Measurements from ENCODE around the gene AMZ2.
"Not testable (repeated sequence)": the region's sequence is repeated elsewhere in the genome, so short reads cannot be mapped to it uniquely, and the experiment has no call there.

Gene AMZ2

GRCh38 chr17:68247445-68248198, at the start of gene AMZ2:
TSS of gene AMZ2 (plus strand) at chr17:68248043. CDS start at chr17:68250188, 2,145 bp downstream.
- FAIRE-seq: no peak

GRCh38 chr17:68198931-68199836, 48.7 kb upstream of the AMZ2 start:
- no peak for FAIRE-seq

GRCh38 chr17:68199837-68200688, 47.8 kb upstream of the AMZ2 start:
- FAIRE-seq: no peak

- FAIRE-seq: no peak
These were observed 47.0 kb upstream of the AMZ2 start for GRCh38 chr17:68200689-68201417.

GRCh38 chr17:68201418-68201771, 46.4 kb upstream of the AMZ2 start:
- not testable (repeated sequence) for FAIRE-seq

GRCh38 chr17:68202321-68202720, 45.5 kb upstream of the AMZ2 start:
- not testable (repeated sequence) for FAIRE-seq

- no peak for FAIRE-seq
These were observed 43.1 kb upstream of the AMZ2 start for GRCh38 chr17:68204736-68205135.

- no peak for FAIRE-seq
These were observed 42.5 kb upstream of the AMZ2 start for GRCh38 chr17:68205251-68205807.

- FAIRE-seq: no peak
These were observed 41.8 kb upstream of the AMZ2 start for GRCh38 chr17:68205808-68206720.

- no peak for FAIRE-seq
These were observed 40.1 kb upstream of the AMZ2 start for GRCh38 chr17:68207651-68208253.

GRCh38 chr17:68208651-68209050, 39.2 kb upstream of the AMZ2 start:
- not testable (repeated sequence) for FAIRE-seq

GRCh38 chr17:68209191-68209900, 38.5 kb upstream of the AMZ2 start:
- not testable (repeated sequence) for FAIRE-seq

GRCh38 chr17:68210570-68211315, 37.1 kb upstream of the AMZ2 start:
- no peak for FAIRE-seq

GRCh38 chr17:68213428-68214411, 34.1 kb upstream of the AMZ2 start:
- not testable (repeated sequence) for FAIRE-seq

- not testable (repeated sequence) for FAIRE-seq
These were observed 32.4 kb upstream of the AMZ2 start for GRCh38 chr17:68215453-68215852.

GRCh38 chr17:68219429-68219828, 28.4 kb upstream of the AMZ2 start:
- FAIRE-seq: not testable (repeated sequence)

GRCh38 chr17:68220186-68220585, 27.7 kb upstream of the AMZ2 start:
- not testable (repeated sequence) for FAIRE-seq
